Measurements from ENCODE around the gene OLFM4. TPM values are rescaled to one million over a fixed set of nuclear protein-coding genes. Genes with fewer than 3 reads are reported as not detected.

OLFM4 gene
- total RNA-seq, 5 donors from 2014 or later (not counting 1 experiment from before 2014, with no cell fraction given): 0.10 to 0.16 (median 0.15) TPM; not detected in 2

GRCh38 chr13:53001444-53002225, 27.0 kb upstream of the OLFM4 start:
- Mint-ChIP-seq H3K9me3 (peaks cover 0 to 4% (median 0%) of the 10 kb centered on the region in 3 donors), H3K4me3 (no peak overlapping the region), H3K27ac (no peak overlapping the region), H3K4me1 (no peaks in the 10 kb centered on the region), H3K36me3 (no peaks in the 10 kb centered on the region), H3K27me3 (peaks cover 3 to 27% of the 10 kb centered on the region in 2 donors)
- Histone ChIP-seq H3K4me1 (ENCODE audit: control insufficient read depth in 1 of 2, extremely low read depth in 1 of 2, insufficient read depth in 2 of 2, low read length in 2 of 2) (no peaks in the 10 kb centered on the region), H3K36me3 (ENCODE audit: control insufficient read depth in 2 of 2, extremely low read depth in 1 of 2, insufficient read depth in 1 of 2, low read length in 1 of 2) (no peaks in the 10 kb centered on the region), H3K4me3 (ENCODE audit: control insufficient read depth in 1 of 2, extremely low read depth in 1 of 2, low read length in 1 of 2) (no peak overlapping the region), H3K27me3 (replicated peaks in 1 of 2; ENCODE audit: control insufficient read depth in 2 of 2, extremely low read depth in 1 of 2, insufficient read depth in 2 of 2, low read length in 1 of 2) (peaks cover 0 to 11% of the 10 kb centered on the region in 2 experiments), H3K27ac (ENCODE audit: low read length) (no peak overlapping the region), H3K9me3 (no peaks in the 10 kb centered on the region)
- WGBS (ENCODE audit: insufficient coverage): no CpG with 5 or more reads among the region's 4 CpGs
- CTCF ChIA-PET: no interaction called here
- no peak for DNase-seq
- POLR2A ChIA-PET: no interaction called here
- no peak for ATAC-seq (replicated peaks in 1 of 4)

GRCh38 chr13:53004573-53004972, 24.0 kb upstream of the OLFM4 start:
- Histone ChIP-seq H3K27me3 (replicated peaks in 1 of 2; ENCODE audit: control insufficient read depth in 2 of 2, extremely low read depth in 1 of 2, insufficient read depth in 2 of 2, low read length in 1 of 2) (peaks cover 0 to 15% of the 10 kb centered on the region in 2 experiments), H3K9me3 (no peaks in the 10 kb centered on the region), H3K4me3 (ENCODE audit: control insufficient read depth in 1 of 2, extremely low read depth in 1 of 2, low read length in 1 of 2) (no peak overlapping the region), H3K27ac (ENCODE audit: low read length) (no peak overlapping the region), H3K4me1 (ENCODE audit: control insufficient read depth in 1 of 2, extremely low read depth in 1 of 2, insufficient read depth in 2 of 2, low read length in 2 of 2) (no peaks in the 10 kb centered on the region), H3K36me3 (ENCODE audit: control insufficient read depth in 2 of 2, extremely low read depth in 1 of 2, insufficient read depth in 1 of 2, low read length in 1 of 2) (no peaks in the 10 kb centered on the region)
- no peaks in the 10 kb centered on the region for H3K4me1 Mint-ChIP-seq
- ChIA-PET POLR2A (no interaction called here), CTCF (no interaction called here)
- H3K36me3 Mint-ChIP-seq: no peaks in the 10 kb centered on the region
- H3K9me3 Mint-ChIP-seq: no peaks in the 10 kb centered on the region
- H3K27ac Mint-ChIP-seq: no peak overlapping the region
- H3K27me3 Mint-ChIP-seq: peaks cover 6 to 18% of the 10 kb centered on the region in 2 donors
- no peak overlapping the region for H3K4me3 Mint-ChIP-seq
- ATAC-seq (replicated peaks in 1 of 4) (no peak), DNase-seq (no peak)
- 40% methylated on average over 1 of the region's 2 CpGs for WGBS (ENCODE audit: insufficient coverage)

- 88% methylated on average over 5 of the region's 12 CpGs for WGBS (ENCODE audit: insufficient coverage)
- Histone ChIP-seq H3K27me3 (replicated peaks in 1 of 2; ENCODE audit: control insufficient read depth in 2 of 2, extremely low read depth in 1 of 2, insufficient read depth in 2 of 2, low read length in 1 of 2) (peaks cover 0 to 15% of the 10 kb centered on the region in 2 experiments), H3K27ac (ENCODE audit: low read length) (no peak overlapping the region), H3K9me3 (no peaks in the 10 kb centered on the region), H3K4me3 (ENCODE audit: control insufficient read depth in 1 of 2, extremely low read depth in 1 of 2, low read length in 1 of 2) (no peak overlapping the region), H3K4me1 (ENCODE audit: control insufficient read depth in 1 of 2, extremely low read depth in 1 of 2, insufficient read depth in 2 of 2, low read length in 2 of 2) (no peaks in the 10 kb centered on the region), H3K36me3 (ENCODE audit: control insufficient read depth in 2 of 2, extremely low read depth in 1 of 2, insufficient read depth in 1 of 2, low read length in 1 of 2) (no peaks in the 10 kb centered on the region)
- no peaks in the 10 kb centered on the region for H3K36me3 Mint-ChIP-seq
- POLR2A ChIA-PET: no interaction called here
- H3K27me3 Mint-ChIP-seq: peaks cover 6 to 20% of the 10 kb centered on the region in 2 donors
- no peak for DNase-seq
- CTCF ChIA-PET: no interaction called here
- ATAC-seq (replicated peaks in 1 of 4): no peak
- H3K4me3 Mint-ChIP-seq: no peak overlapping the region
- H3K9me3 Mint-ChIP-seq: no peaks in the 10 kb centered on the region
- no peaks in the 10 kb centered on the region for H3K4me1 Mint-ChIP-seq
- H3K27ac Mint-ChIP-seq: no peak overlapping the region
Observed at GRCh38 chr13:53005626-53006025, 23.0 kb upstream of the OLFM4 start.

GRCh38 chr13:53007872-53008271, 20.7 kb upstream of the OLFM4 start:
- H3K27ac ChIP-seq (ENCODE audit: low read length): no peak overlapping the region

GRCh38 chr13:53010374-53011105, 18.1 kb upstream of the OLFM4 start:
- Mint-ChIP-seq H3K36me3 (no peaks in the 10 kb centered on the region), H3K9me3 (no peaks in the 10 kb centered on the region), H3K27ac (no peak overlapping the region), H3K4me3 (no peak overlapping the region), H3K27me3 (peaks cover 12 to 25% of the 10 kb centered on the region in 2 donors), H3K4me1 (no peaks in the 10 kb centered on the region)
- POLR2A ChIA-PET: no interaction called here
- Histone ChIP-seq H3K9me3 (no peaks in the 10 kb centered on the region), H3K27me3 (replicated peaks in 1 of 2; ENCODE audit: control insufficient read depth in 2 of 2, extremely low read depth in 1 of 2, insufficient read depth in 2 of 2, low read length in 1 of 2) (peaks cover 0 to 8% of the 10 kb centered on the region in 2 experiments), H3K36me3 (ENCODE audit: control insufficient read depth in 2 of 2, extremely low read depth in 1 of 2, insufficient read depth in 1 of 2, low read length in 1 of 2) (no peaks in the 10 kb centered on the region), H3K27ac (ENCODE audit: low read length) (no peak overlapping the region), H3K4me1 (ENCODE audit: control insufficient read depth in 1 of 2, extremely low read depth in 1 of 2, insufficient read depth in 2 of 2, low read length in 2 of 2) (no peaks in the 10 kb centered on the region), H3K4me3 (ENCODE audit: control insufficient read depth in 1 of 2, extremely low read depth in 1 of 2, low read length in 1 of 2) (no peak overlapping the region)
- no peak for ATAC-seq (replicated peaks in 1 of 4)
- no peak for DNase-seq
- 63% methylated on average over 7 of the region's 7 CpGs for WGBS (ENCODE audit: insufficient coverage)
- CTCF ChIA-PET: interaction anchor here in 1 of 2 donors (1.3 kb wide), 1 partner anchor 42 kb away, joined by 5 read pairs; no protein-coding TSS in a partner anchor

More at GRCh38 chr13:53007872-53008271, 20.7 kb upstream of the OLFM4 start:
- ATAC-seq (replicated peaks in 1 of 4) (no peak), DNase-seq (no peak)
- ChIA-PET CTCF (no interaction called here), POLR2A (interaction anchor here in 1 of 2 donors (0.5 kb wide), 1 partner anchor 623 kb away, joined by 3 read pairs; no protein-coding TSS in a partner anchor)
- peaks cover 10 to 25% of the 10 kb centered on the region in 2 donors for H3K27me3 Mint-ChIP-seq
- Histone ChIP-seq H3K27me3 (replicated peaks in 1 of 2; ENCODE audit: control insufficient read depth in 2 of 2, extremely low read depth in 1 of 2, insufficient read depth in 2 of 2, low read length in 1 of 2) (peaks cover 0 to 9% of the 10 kb centered on the region in 2 experiments), H3K36me3 (ENCODE audit: control insufficient read depth in 2 of 2, extremely low read depth in 1 of 2, insufficient read depth in 1 of 2, low read length in 1 of 2) (no peaks in the 10 kb centered on the region), H3K4me1 (ENCODE audit: control insufficient read depth in 1 of 2, extremely low read depth in 1 of 2, insufficient read depth in 2 of 2, low read length in 2 of 2) (no peaks in the 10 kb centered on the region), H3K4me3 (ENCODE audit: control insufficient read depth in 1 of 2, extremely low read depth in 1 of 2, low read length in 1 of 2) (no peak overlapping the region), H3K9me3 (no peaks in the 10 kb centered on the region)
- H3K4me1 Mint-ChIP-seq: no peaks in the 10 kb centered on the region
- H3K27ac Mint-ChIP-seq: no peak overlapping the region
- 0% methylated on average over 3 of the region's 3 CpGs for WGBS (ENCODE audit: insufficient coverage)
- H3K9me3 Mint-ChIP-seq: no peaks in the 10 kb centered on the region
- no peak overlapping the region for H3K4me3 Mint-ChIP-seq
- no peaks in the 10 kb centered on the region for H3K36me3 Mint-ChIP-seq

GRCh38 chr13:53012707-53013106, 15.9 kb upstream of the OLFM4 start:
- WGBS (ENCODE audit: insufficient coverage): no CpG with 5 or more reads among the region's 3 CpGs
- POLR2A ChIA-PET: no interaction called here

More at GRCh38 chr13:53012707-53013106, 15.9 kb upstream of the OLFM4 start:
- no peak overlapping the region for H3K4me3 Mint-ChIP-seq
- Histone ChIP-seq H3K36me3 (ENCODE audit: control insufficient read depth in 2 of 2, extremely low read depth in 1 of 2, insufficient read depth in 1 of 2, low read length in 1 of 2) (no peaks in the 10 kb centered on the region), H3K27ac (ENCODE audit: low read length) (no peak overlapping the region), H3K27me3 (replicated peaks in 1 of 2; ENCODE audit: control insufficient read depth in 2 of 2, extremely low read depth in 1 of 2, insufficient read depth in 2 of 2, low read length in 1 of 2) (peaks cover 0 to 9% of the 10 kb centered on the region in 2 experiments), H3K9me3 (no peaks in the 10 kb centered on the region), H3K4me1 (ENCODE audit: control insufficient read depth in 1 of 2, extremely low read depth in 1 of 2, insufficient read depth in 2 of 2, low read length in 2 of 2) (no peaks in the 10 kb centered on the region), H3K4me3 (ENCODE audit: control insufficient read depth in 1 of 2, extremely low read depth in 1 of 2, low read length in 1 of 2) (no peak overlapping the region)
- no peaks in the 10 kb centered on the region for H3K9me3 Mint-ChIP-seq
- DNase-seq (no peak), ATAC-seq (replicated peaks in 1 of 4) (no peak)
- no peak overlapping the region for H3K27ac Mint-ChIP-seq
- CTCF ChIA-PET: no interaction called here
- peaks cover 7 to 19% of the 10 kb centered on the region in 2 donors for H3K27me3 Mint-ChIP-seq
- H3K36me3 Mint-ChIP-seq: no peaks in the 10 kb centered on the region
- H3K4me1 Mint-ChIP-seq: no peaks in the 10 kb centered on the region

All from T-cell (primary cell).